PC-9 (cell line): Measurements from ENCODE around the gene ZFR2. TPM values are rescaled to one million over a fixed set of nuclear protein-coding genes. Genes with fewer than 3 reads are reported as not detected.
A peak's percentile ranks its signal among the peaks of the same experiment; 100 is the strongest.

Experiments used
- BruUV-seq: library from RNA; stranded (reverse); fragments of 400-500 nt; replicated peaks from 2 replicates; lab custom pipeline; 2021; lab: Mats Ljungman, UMichigan
- CTCF ChIA-PET: fragments of 300-600 bp; sonication (Branson Sonifier 250); formaldehyde crosslinking; loops from one replicate; lab custom pipeline; 2022; ENCODE audit warnings: antibody characterized with exemption; lab: Charles Lee
- POLR2A ChIA-PET: fragments of 300-600 bp; sonication (Branson Sonifier 250); formaldehyde crosslinking; loops from one replicate; lab custom pipeline; 2022; ENCODE audit warnings: antibody characterized with exemption; ENCODE audit not compliant: unreplicated experiment; lab: Charles Lee
- DNase-seq, 2 experiments: peaks; one replicate each; pipeline versions ENCODE4 v3.0.0 to v3.0.0-alpha.2; 2015 to 2022; ENCODE audit warnings: mixed read lengths in 1 of 2
- H2AFZ ChIP-seq: fragments of 200-600 bp; sonication (generic); 2 replicates; pipeline ENCODE4 v1.8.1; 2017; ENCODE audit warnings: antibody characterized with exemption
- H3F3A ChIP-seq: fragments of 200-600 bp; sonication (generic); 2 replicates; pipeline ENCODE4 v1.8.1; 2017; ENCODE audit warnings: antibody characterized with exemption, mild to moderate bottlenecking, low read depth; ENCODE audit not compliant: insufficient read depth
- H3K27ac ChIP-seq: fragments of 200-600 bp; sonication (generic); 2 replicates; pipeline ENCODE4 v1.6.1; 2016; ENCODE audit warnings: mixed run types
- H3K27me3 ChIP-seq: fragments of 200-600 bp; sonication (generic); 2 replicates; pipeline ENCODE4 v1.6.1; 2016; ENCODE audit warnings: low read depth, mixed run types; ENCODE audit not compliant: insufficient read depth
- H3K36me3 ChIP-seq: fragments of 200-600 bp; sonication (generic); 2 replicates; pipeline ENCODE4 v1.6.1; 2016; ENCODE audit warnings: low read depth, mixed run types
- H3K4me1 ChIP-seq: fragments of 200-600 bp; sonication (generic); replicated peaks from 2 replicates; pipeline ENCODE4 v1.6.1; 2016; ENCODE audit warnings: mixed run types; ENCODE audit not compliant: insufficient read depth
- H3K4me2 ChIP-seq: fragments of 200-600 bp; sonication (generic); 2 replicates; pipeline ENCODE4 v1.6.1; 2017; ENCODE audit warnings: mixed run types
- H3K4me3 ChIP-seq: fragments of 200-600 bp; sonication (generic); 2 replicates; pipeline ENCODE4 v1.6.1; 2016; ENCODE audit warnings: mixed run types
- H3K79me2 ChIP-seq: fragments of 200-600 bp; sonication (generic); 2 replicates; pipeline ENCODE4 v1.6.1; 2017; ENCODE audit warnings: low read depth, mixed run types
- H3K9me2 ChIP-seq: fragments of 200-600 bp; sonication (generic); 2 replicates; pipeline ENCODE4 v1.8.1; 2017; ENCODE audit warnings: mild to moderate bottlenecking; ENCODE audit not compliant: insufficient read depth
- H3K9me3 ChIP-seq: fragments of 200-600 bp; sonication (generic); 2 replicates; pipeline ENCODE4 v1.8.1; 2016; ENCODE audit warnings: low read depth; ENCODE audit not compliant: insufficient read depth
- H4K20me1 ChIP-seq: fragments of 200-600 bp; sonication (generic); 2 replicates; pipeline ENCODE4 v1.8.1; 2017; ENCODE audit not compliant: insufficient read depth
- CTCF ChIP-seq: fragments of 200-600 bp; sonication (generic); conservative IDR thresholded peaks from 2 replicates; pipeline ENCODE4 v1.6.1; 2017; ENCODE audit warnings: mixed run types, antibody characterized with exemption, mild to moderate bottlenecking, moderate library complexity
- EZH2 ChIP-seq: fragments of 200-600 bp; sonication (generic); IDR thresholded peaks from 2 replicates; pipeline ENCODE4 v1.8.0; 2017; ENCODE audit warnings: antibody characterized with exemption, low read depth
- intact Hi-C: fragments of 100-400 bp; cut with micrococcal nuclease; formaldehyde crosslinking; loops from one replicate; pipeline ENCODE4 v1.10.0; 2022; ENCODE audit not compliant: unreplicated experiment
- total RNA-seq: library from RNA; stranded (reverse); gene quantifications from 2 replicates; pipeline ENCODE4 v1.2.3, GENCODE V29; 2021

ZFR2 gene
- total RNA-seq, 1 experiment from 2014 or later, result not detected

GRCh38 chr19:3784607-3785450, 84.0 kb downstream of the ZFR2 start:
- H3F3A ChIP-seq, result no peaks in the 10 kb centered on the region
- no peak overlapping the region for H2AFZ ChIP-seq
- H3K27ac ChIP-seq, result no peak overlapping the region
- DNase-seq, result no peak
- H3K9me3 ChIP-seq, result no peaks in the 10 kb centered on the region
- no peak overlapping the region for H3K4me3 ChIP-seq
- no peaks in the 10 kb centered on the region for H3K9me2 ChIP-seq
- H3K4me1 ChIP-seq, result no peaks in the 10 kb centered on the region
- intact Hi-C loops, result no loop called here
- no peaks in the 10 kb centered on the region for H4K20me1 ChIP-seq
- no peaks in the 10 kb centered on the region for H3K27me3 ChIP-seq
- TF ChIP-seq CTCF (no peak), EZH2 (no peak)
- H3K36me3 ChIP-seq, result no peaks in the 10 kb centered on the region
- no peaks in the 10 kb centered on the region for H3K79me2 ChIP-seq
- POLR2A ChIA-PET, result no interaction called here
- CTCF ChIA-PET, result no interaction called here
- no TSS peak for BruUV-seq
- H3K4me2 ChIP-seq, result no peak overlapping the region

- H4K20me1 ChIP-seq, result no peaks in the 10 kb centered on the region
- H3K4me2 ChIP-seq, result no peak overlapping the region
- H3K9me3 ChIP-seq, result no peaks in the 10 kb centered on the region
- H3K27ac ChIP-seq, result no peak overlapping the region
- H3K4me1 ChIP-seq, result no peaks in the 10 kb centered on the region
- POLR2A ChIA-PET, result no interaction called here
- H3K4me3 ChIP-seq, result no peak overlapping the region
- H3K9me2 ChIP-seq, result no peaks in the 10 kb centered on the region
- intact Hi-C loops, result no loop called here
- H3K36me3 ChIP-seq, result no peaks in the 10 kb centered on the region
- H3K27me3 ChIP-seq, result no peaks in the 10 kb centered on the region
- H2AFZ ChIP-seq, result no peak overlapping the region
- TF ChIP-seq CTCF, result peak; percentile 38; the same call in 1 of the 2 replicates
- TF ChIP-seq EZH2, result no peak
- no peak for DNase-seq
- no peaks in the 10 kb centered on the region for H3K79me2 ChIP-seq
- no TSS peak for BruUV-seq
- H3F3A ChIP-seq, result no peaks in the 10 kb centered on the region
- CTCF ChIA-PET, result no interaction called here
These were observed 84.9 kb downstream of the ZFR2 start for GRCh38 chr19:3783660-3784584.

GRCh38 chr19:3782903-3783302, 85.9 kb downstream of the ZFR2 start:
- POLR2A ChIA-PET, result interaction anchor here (0.6 kb wide), 1 partner anchor 39 kb away, joined by 4 read pairs; no protein-coding TSS in a partner anchor
- H3K36me3 ChIP-seq, result no peaks in the 10 kb centered on the region
- H3K27ac ChIP-seq, result no peak overlapping the region
- no peak overlapping the region for H2AFZ ChIP-seq
- no peak for DNase-seq
- no peaks in the 10 kb centered on the region for H3K9me3 ChIP-seq
- no peak overlapping the region for H3K4me3 ChIP-seq
- H3K27me3 ChIP-seq, result no peaks in the 10 kb centered on the region
- BruUV-seq, result no TSS peak
- CTCF ChIA-PET, result no interaction called here
- TF ChIP-seq CTCF (no peak), EZH2 (no peak)
- no peaks in the 10 kb centered on the region for H4K20me1 ChIP-seq
- H3K9me2 ChIP-seq, result no peaks in the 10 kb centered on the region
- no peaks in the 10 kb centered on the region for H3F3A ChIP-seq
- H3K4me1 ChIP-seq, result no peaks in the 10 kb centered on the region
- H3K79me2 ChIP-seq, result no peaks in the 10 kb centered on the region
- H3K4me2 ChIP-seq, result no peak overlapping the region
- intact Hi-C loops, result no loop called here
